DMS114 treated with DMSO at 0.1 percent for 48 hours (cell line): Measurements from ENCODE around the gene GADD45B.
"Not testable (repeated sequence)": the region's sequence is repeated elsewhere in the genome, so short reads cannot be mapped to it uniquely, and the experiment has no call there.

Source experiments
- DNase-seq: peaks from one replicate; lab custom pipeline; 2025; ENCODE audit not compliant: unreplicated experiment; lab: John Stamatoyannopoulos, UW

GADD45B gene

GRCh38 chr19:2487842-2488241 is 11.9 kb downstream of the GADD45B start:
- DNase-seq, result no peak

- no peak for DNase-seq
These were observed 12.5 kb downstream of the GADD45B start for GRCh38 chr19:2488405-2488941.

- DNase-seq, result no peak
These were observed 13.2 kb downstream of the GADD45B start for GRCh38 chr19:2488942-2489731.

- DNase-seq, result no peak
These were observed 14.7 kb downstream of the GADD45B start for GRCh38 chr19:2490659-2491058.

GRCh38 chr19:2491130-2491801 is 15.3 kb downstream of the GADD45B start:
- no peak for DNase-seq

- no peak for DNase-seq
These were observed 16.9 kb downstream of the GADD45B start for GRCh38 chr19:2492870-2493269.

GRCh38 chr19:2493448-2493847 is 17.5 kb downstream of the GADD45B start:
- DNase-seq, result not testable (repeated sequence)

- DNase-seq, result no peak
These were observed 18.1 kb downstream of the GADD45B start for GRCh38 chr19:2494084-2494446.

- no peak for DNase-seq
These were observed 18.7 kb downstream of the GADD45B start for GRCh38 chr19:2494447-2495129.

- no peak for DNase-seq
These were observed 19.3 kb downstream of the GADD45B start for GRCh38 chr19:2495130-2495641.

GRCh38 chr19:2495651-2496316 is 19.9 kb downstream of the GADD45B start:
- DNase-seq, result no peak

GRCh38 chr19:2497186-2497585 is 21.3 kb downstream of the GADD45B start:
- DNase-seq, result no peak

- DNase-seq, result no peak
These were observed 24.2 kb downstream of the GADD45B start for GRCh38 chr19:2500156-2500555.

- DNase-seq, result no peak
These were observed 24.9 kb downstream of the GADD45B start for GRCh38 chr19:2500841-2501261.

GRCh38 chr19:2503521-2504109 is 27.7 kb downstream of the GADD45B start:
- DNase-seq, result no peak

GRCh38 chr19:2506656-2507055 is 30.7 kb downstream of the GADD45B start:
- DNase-seq, result not testable (repeated sequence)

- no peak for DNase-seq
These were observed 31.2 kb downstream of the GADD45B start for GRCh38 chr19:2507109-2507508.

- DNase-seq, result no peak
These were observed 33.2 kb downstream of the GADD45B start for GRCh38 chr19:2509096-2509495.

GRCh38 chr19:2511570-2511969 is 35.6 kb downstream of the GADD45B start:
- DNase-seq, result no peak

- no peak for DNase-seq
These were observed 36.1 kb downstream of the GADD45B start for GRCh38 chr19:2511991-2512390.
